Gastrocnemius medialis (tissue), 4 donors: ENCODE results near the gene EDA2R.

Experiments used
- POLR2A ChIP-seq, 2 donors: fragments of 450-650 bp; IDR thresholded peaks; one replicate each; pipeline ENCODE4 v1.6.1; 2017; ENCODE audit warnings: antibody characterized with exemption in 2 of 2, mild to moderate bottlenecking in 2 of 2, moderate library complexity in 2 of 2
- TF ChIP-seq, protein P1 (sequence below), 5 experiments: fragments of 450-650 bp in 3 of 5; fragments of 200-600 bp in 2 of 5; sonication (generic) in 2 of 5; IDR thresholded peaks in 4 of 5; conservative IDR thresholded peaks in 1 of 5; 1 replicate in 4 of 5; 2 replicates in 1 of 5; pipeline ENCODE4 v1.5.1; 2016 to 2019; ENCODE audit warnings: antibody characterized with exemption in 5 of 5, mild to moderate bottlenecking in 3 of 5, moderate library complexity in 3 of 5

DNA sequence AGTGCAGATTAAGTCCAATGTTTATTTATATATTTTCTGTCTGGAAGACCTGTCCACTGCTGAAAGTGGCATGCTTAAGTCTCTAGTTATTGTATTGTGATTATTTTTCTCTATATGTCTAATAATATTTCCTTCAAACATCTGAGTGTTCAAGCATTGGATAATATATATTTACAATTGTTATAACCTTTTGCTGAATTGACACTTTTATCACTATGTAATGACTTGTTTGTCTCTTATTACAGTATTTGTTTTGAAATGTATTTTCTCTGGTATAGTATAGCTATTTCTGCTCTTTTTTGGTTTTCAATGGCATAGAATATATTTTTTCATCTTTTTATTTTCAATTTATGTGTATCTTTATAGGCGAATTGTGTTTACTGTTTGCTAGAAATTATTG, 59.7 kb downstream of the EDA2R start:
- TF ChIP-seq, protein P1, sequence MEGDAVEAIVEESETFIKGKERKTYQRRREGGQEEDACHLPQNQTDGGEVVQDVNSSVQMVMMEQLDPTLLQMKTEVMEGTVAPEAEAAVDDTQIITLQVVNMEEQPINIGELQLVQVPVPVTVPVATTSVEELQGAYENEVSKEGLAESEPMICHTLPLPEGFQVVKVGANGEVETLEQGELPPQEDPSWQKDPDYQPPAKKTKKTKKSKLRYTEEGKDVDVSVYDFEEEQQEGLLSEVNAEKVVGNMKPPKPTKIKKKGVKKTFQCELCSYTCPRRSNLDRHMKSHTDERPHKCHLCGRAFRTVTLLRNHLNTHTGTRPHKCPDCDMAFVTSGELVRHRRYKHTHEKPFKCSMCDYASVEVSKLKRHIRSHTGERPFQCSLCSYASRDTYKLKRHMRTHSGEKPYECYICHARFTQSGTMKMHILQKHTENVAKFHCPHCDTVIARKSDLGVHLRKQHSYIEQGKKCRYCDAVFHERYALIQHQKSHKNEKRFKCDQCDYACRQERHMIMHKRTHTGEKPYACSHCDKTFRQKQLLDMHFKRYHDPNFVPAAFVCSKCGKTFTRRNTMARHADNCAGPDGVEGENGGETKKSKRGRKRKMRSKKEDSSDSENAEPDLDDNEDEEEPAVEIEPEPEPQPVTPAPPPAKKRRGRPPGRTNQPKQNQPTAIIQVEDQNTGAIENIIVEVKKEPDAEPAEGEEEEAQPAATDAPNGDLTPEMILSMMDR (IDR thresholded peaks at IDR 0.05 in 4 of 5, conservative IDR thresholded peaks at IDR 0.05 in 1 of 5): no peak
- TF ChIP-seq POLR2A (IDR thresholded peaks at IDR 0.05): no peak
